NT2/D1 (cell line): Measurements from ENCODE around the gene JOSD1.

Experiments
- YY1 ChIP-seq: IDR thresholded peaks from 2 replicates; pipeline ENCODE4 v1.6.1; 2011; ENCODE audit not compliant: insufficient read length, insufficient read depth
- ZNF274 ChIP-seq: IDR thresholded peaks from 2 replicates; pipeline ENCODE4 v1.6.1; 2011; ENCODE audit warnings: mild to moderate bottlenecking, low read depth, low read length

GRCh38 chr22:38750104-38750503, 49.4 kb upstream of the JOSD1 start:
- no peak for TF ChIP-seq ZNF274
- no peak for TF ChIP-seq YY1
